ENCODE measurements around the gene CHST7.

DNA sequence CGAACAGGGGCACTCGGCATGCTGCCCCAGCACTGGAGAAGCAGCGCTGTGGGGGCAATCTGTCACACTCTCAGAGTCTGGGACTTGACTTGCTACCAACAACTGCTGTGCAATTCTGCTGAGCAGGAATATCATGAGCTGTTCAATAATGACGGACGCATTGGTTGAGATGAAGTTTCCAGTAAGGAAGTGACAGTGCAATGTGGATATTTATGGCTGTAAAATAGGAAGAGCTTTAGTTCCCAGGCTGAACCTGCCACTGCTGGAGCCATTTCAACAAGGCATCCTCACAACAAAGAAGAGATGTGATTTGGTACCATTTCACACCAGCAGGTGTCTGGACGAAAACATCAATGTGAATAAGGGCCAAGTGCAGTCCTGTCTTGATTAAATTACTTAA is 24.2 kb downstream of the CHST7 start:
- TF ChIP-seq, protein P1, sequence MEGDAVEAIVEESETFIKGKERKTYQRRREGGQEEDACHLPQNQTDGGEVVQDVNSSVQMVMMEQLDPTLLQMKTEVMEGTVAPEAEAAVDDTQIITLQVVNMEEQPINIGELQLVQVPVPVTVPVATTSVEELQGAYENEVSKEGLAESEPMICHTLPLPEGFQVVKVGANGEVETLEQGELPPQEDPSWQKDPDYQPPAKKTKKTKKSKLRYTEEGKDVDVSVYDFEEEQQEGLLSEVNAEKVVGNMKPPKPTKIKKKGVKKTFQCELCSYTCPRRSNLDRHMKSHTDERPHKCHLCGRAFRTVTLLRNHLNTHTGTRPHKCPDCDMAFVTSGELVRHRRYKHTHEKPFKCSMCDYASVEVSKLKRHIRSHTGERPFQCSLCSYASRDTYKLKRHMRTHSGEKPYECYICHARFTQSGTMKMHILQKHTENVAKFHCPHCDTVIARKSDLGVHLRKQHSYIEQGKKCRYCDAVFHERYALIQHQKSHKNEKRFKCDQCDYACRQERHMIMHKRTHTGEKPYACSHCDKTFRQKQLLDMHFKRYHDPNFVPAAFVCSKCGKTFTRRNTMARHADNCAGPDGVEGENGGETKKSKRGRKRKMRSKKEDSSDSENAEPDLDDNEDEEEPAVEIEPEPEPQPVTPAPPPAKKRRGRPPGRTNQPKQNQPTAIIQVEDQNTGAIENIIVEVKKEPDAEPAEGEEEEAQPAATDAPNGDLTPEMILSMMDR (IDR thresholded peaks at IDR 0.05; ENCODE audit: insufficient read depth, low read length, poor library complexity, severe bottlenecking) = no peak
- no peak for TF ChIP-seq EZH2phosphoT487 (conservative IDR thresholded peaks at IDR 0.05; ENCODE audit: low read length)

All from SU-DHL-6 (cell line).